HL-60 (cell line): ENCODE data around the gene MIEN1.
A peak's percentile ranks its signal among the peaks of the same experiment; 100 is the strongest.

Experiments used
- DNase-seq, 2 experiments: peaks; one replicate each; pipeline ENCODE4 v3.0.0-alpha.2; 2010 to 2020; ENCODE audit warnings: low read depth in 1 of 2, low spot score in 1 of 2
- H3K27ac ChIP-seq: fragments of 250-450 bp; sonication (Bioruptor Pico); replicated peaks from 2 replicates; pipeline ENCODE4 v1.5.1; 2020; ENCODE audit warnings: mild to moderate bottlenecking, moderate library complexity
- H3K27me3 ChIP-seq: fragments of 250-450 bp; sonication (Bioruptor Pico); 2 replicates; pipeline ENCODE4 v1.5.1; 2021; ENCODE audit warnings: mild to moderate bottlenecking, moderate library complexity; ENCODE audit not compliant: insufficient read depth, poor library complexity, severe bottlenecking
- H3K4me3 ChIP-seq: replicated peaks from 2 replicates; pipeline ENCODE4 v1.5.1; 2011; ENCODE audit warnings: mild to moderate bottlenecking, control low read depth, low read length; ENCODE audit not compliant: insufficient read depth
- GABPA ChIP-seq: IDR thresholded peaks from 2 replicates; pipeline ENCODE4 v1.6.1; 2012; ENCODE audit warnings: low read depth
- POLR2AphosphoS5 ChIP-seq: IDR thresholded peaks from 2 replicates; pipeline ENCODE4 v1.6.1; 2012; ENCODE audit warnings: low read depth
- SPI1 ChIP-seq: IDR thresholded peaks from 2 replicates; pipeline ENCODE4 v1.6.1; 2012; ENCODE audit warnings: low read depth, mild to moderate bottlenecking, borderline replicate concordance
- long read RNA-seq: library from polyadenylated mRNA; unstranded; transcript quantifications from one replicate; pipeline ENCODE4 v2.0.0, GENCODE V29; 2020
- TF ChIP-seq, protein P1 (sequence below): IDR thresholded peaks from 2 replicates; pipeline ENCODE4 v1.6.1; 2012; ENCODE audit warnings: low read depth; ENCODE audit not compliant: insufficient replicate concordance
- TF ChIP-seq, protein P2 (sequence below): IDR thresholded peaks from one replicate; pipeline ENCODE4 v1.5.1; 2011; ENCODE audit warnings: low read length, control low read depth, inconsistent platforms; ENCODE audit not compliant: insufficient read depth

Gene MIEN1, protein sequence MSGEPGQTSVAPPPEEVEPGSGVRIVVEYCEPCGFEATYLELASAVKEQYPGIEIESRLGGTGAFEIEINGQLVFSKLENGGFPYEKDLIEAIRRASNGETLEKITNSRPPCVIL
- long read RNA-seq, transcript MIEN1-201 (4 exons, 1,006 nt), result major isoform, 7 of 11 reads
- long read RNA-seq, partial matches to known transcripts, result 1 of 11 reads
- long read RNA-seq, other reads (novel, unspliced or antisense), result 0 of 11 reads

DNA sequence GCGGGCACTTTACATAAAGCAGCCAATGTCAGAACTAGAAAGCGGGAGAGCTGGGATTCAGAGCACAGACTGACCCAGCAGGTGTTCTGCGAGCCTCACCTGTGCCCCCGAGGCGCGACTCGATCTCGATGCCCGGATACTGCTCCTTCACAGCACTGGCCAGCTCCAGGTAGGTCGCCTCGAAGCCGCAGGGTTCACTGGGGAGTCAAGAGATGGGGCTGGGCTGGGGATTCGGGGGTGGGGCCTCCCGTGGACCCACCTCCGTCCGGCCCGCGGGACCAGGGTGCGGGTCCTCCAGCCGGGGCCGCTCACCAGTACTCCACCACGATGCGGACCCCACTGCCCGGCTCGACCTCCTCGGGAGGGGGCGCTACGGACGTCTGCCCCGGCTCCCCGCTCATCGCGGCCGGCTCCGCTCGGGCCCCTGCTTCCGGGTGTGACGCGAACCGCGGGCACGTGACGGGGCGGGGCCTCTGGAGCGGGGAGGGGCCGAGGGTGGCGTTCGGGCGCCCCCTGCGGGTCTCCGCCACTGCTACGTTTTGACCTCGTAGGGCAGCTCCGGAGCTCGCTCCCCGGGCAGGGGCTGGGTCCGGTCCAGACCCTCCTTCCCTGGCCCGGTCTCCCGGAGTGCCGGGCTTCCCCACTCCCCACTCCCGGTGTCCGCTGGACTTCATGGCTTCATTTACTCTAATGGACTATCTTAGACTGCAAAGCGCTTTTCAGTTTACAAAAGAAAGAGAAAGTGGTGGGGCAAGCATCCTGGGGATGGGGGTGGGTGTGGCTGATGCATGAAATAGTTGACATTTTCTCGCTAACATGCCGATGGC lies at the start of gene MIEN1:
Gene MIEN1, minus strand, starts transcription at position 438 of the 827 bp plus-strand sequence. Its CDS starts 37 bp downstream, at position 401.
- Histone ChIP-seq H3K27me3 (peaks cover 4% of the 10 kb centered on the region), H3K27ac (peak within 1 kb of the TSS; percentile 84), H3K4me3 (peak within 1 kb of the TSS; percentile 65)
- TF ChIP-seq GABPA (no peak), SPI1 (no peak), POLR2AphosphoS5 (peak; percentile 85)
- TF ChIP-seq, protein P1, sequence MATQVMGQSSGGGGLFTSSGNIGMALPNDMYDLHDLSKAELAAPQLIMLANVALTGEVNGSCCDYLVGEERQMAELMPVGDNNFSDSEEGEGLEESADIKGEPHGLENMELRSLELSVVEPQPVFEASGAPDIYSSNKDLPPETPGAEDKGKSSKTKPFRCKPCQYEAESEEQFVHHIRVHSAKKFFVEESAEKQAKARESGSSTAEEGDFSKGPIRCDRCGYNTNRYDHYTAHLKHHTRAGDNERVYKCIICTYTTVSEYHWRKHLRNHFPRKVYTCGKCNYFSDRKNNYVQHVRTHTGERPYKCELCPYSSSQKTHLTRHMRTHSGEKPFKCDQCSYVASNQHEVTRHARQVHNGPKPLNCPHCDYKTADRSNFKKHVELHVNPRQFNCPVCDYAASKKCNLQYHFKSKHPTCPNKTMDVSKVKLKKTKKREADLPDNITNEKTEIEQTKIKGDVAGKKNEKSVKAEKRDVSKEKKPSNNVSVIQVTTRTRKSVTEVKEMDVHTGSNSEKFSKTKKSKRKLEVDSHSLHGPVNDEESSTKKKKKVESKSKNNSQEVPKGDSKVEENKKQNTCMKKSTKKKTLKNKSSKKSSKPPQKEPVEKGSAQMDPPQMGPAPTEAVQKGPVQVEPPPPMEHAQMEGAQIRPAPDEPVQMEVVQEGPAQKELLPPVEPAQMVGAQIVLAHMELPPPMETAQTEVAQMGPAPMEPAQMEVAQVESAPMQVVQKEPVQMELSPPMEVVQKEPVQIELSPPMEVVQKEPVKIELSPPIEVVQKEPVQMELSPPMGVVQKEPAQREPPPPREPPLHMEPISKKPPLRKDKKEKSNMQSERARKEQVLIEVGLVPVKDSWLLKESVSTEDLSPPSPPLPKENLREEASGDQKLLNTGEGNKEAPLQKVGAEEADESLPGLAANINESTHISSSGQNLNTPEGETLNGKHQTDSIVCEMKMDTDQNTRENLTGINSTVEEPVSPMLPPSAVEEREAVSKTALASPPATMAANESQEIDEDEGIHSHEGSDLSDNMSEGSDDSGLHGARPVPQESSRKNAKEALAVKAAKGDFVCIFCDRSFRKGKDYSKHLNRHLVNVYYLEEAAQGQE, result no peak
- TF ChIP-seq, protein P2, sequence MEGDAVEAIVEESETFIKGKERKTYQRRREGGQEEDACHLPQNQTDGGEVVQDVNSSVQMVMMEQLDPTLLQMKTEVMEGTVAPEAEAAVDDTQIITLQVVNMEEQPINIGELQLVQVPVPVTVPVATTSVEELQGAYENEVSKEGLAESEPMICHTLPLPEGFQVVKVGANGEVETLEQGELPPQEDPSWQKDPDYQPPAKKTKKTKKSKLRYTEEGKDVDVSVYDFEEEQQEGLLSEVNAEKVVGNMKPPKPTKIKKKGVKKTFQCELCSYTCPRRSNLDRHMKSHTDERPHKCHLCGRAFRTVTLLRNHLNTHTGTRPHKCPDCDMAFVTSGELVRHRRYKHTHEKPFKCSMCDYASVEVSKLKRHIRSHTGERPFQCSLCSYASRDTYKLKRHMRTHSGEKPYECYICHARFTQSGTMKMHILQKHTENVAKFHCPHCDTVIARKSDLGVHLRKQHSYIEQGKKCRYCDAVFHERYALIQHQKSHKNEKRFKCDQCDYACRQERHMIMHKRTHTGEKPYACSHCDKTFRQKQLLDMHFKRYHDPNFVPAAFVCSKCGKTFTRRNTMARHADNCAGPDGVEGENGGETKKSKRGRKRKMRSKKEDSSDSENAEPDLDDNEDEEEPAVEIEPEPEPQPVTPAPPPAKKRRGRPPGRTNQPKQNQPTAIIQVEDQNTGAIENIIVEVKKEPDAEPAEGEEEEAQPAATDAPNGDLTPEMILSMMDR, result peak; percentile 72
- peak; percentile 81 to 86 for DNase-seq

DNA sequence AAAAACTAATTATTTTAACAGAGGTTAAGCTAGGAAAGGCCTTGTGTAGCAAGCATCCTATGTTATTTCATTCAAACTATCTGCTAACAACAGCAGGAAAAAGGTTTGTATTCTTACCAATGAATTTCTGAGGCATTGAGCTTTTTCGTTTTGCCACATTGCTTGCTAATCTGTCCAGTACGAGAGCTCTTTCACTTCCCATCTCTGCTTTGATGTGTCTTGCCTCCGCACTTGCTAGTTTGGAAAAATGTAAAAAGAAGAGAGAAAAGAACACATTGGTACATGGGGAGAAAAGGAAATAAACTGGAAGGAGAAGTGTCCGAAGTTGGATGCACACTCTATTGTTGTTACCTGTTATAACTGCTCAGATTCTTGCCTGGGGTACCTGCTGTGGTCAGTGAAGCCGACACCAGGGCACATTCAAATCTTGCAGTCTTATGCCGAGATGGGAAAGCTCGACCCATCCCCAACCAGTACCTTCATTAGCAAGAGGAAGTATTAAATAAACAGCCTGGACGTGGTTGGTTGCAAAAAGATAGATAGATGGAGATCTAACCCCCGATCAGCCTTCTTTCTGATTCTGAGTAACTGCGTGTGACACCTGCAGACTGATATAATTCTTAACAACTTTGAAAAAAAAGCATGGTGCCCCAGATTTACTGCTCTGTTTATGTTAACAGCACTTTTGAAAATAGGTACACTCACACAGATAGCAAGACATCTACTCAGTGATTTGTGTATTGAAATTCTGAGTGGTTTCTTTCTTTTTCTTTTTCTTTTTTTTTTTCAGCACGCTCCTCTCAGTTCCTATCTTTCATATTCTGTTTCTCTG lies 47.4 kb upstream of the MIEN1 start:
- TF ChIP-seq, protein P2, result no peak
- TF ChIP-seq SPI1 (no peak), GABPA (no peak), POLR2AphosphoS5 (no peak)
- TF ChIP-seq, protein P1, result no peak
- H3K27me3 ChIP-seq, result no peaks in the 10 kb centered on the region
- no peak for DNase-seq
- H3K27ac ChIP-seq, result no peak overlapping the region
- H3K4me3 ChIP-seq, result no peak overlapping the region

DNA sequence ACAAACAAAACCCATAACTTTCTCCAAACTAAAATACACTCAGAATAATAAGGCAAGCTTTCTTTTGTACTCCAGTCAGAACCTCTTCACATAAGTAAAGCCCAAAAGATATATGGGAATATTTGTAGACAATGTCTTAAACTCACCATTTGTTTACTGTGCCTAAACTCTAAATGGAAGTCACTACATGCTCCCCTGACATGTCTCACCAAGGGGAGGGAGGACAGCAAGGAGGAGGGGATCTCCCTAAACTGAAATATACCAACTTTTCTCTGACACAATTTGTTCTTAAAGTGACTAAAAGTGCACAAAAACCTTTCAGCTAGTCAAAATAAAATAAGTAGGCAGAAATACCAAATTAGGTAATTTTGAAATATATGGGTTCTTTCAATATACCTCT lies 45.9 kb upstream of the MIEN1 start:
- no peak for DNase-seq
- Histone ChIP-seq H3K27ac (no peak overlapping the region), H3K27me3 (no peaks in the 10 kb centered on the region), H3K4me3 (no peak overlapping the region)
- TF ChIP-seq, protein P2, result no peak
- TF ChIP-seq, protein P1, result no peak
- TF ChIP-seq GABPA (no peak), POLR2AphosphoS5 (no peak), SPI1 (no peak)
